WTC11 (cell line): ENCODE data around the gene TMED5. TPM values are rescaled to one million over a fixed set of nuclear protein-coding genes. Genes with fewer than 3 reads are reported as not detected.
A peak's percentile ranks its signal among the peaks of the same experiment; 100 is the strongest.
"Not testable (repeated sequence)": the region's sequence is repeated elsewhere in the genome, so short reads cannot be mapped to it uniquely, and the experiment has no call there.

Experiments
- ATAC-seq: fragments of 200-7000 bp; cut with Tn5 transposase; 2 replicates; pipeline ENCODE4 v1.10.0; 2021; ENCODE audit warnings: mild to moderate bottlenecking, moderate library complexity
- CTCF ChIA-PET: fragments of 300-600 bp; sonication (Branson Sonifier 250); formaldehyde crosslinking; loops from one replicate; lab custom pipeline; 2021; ENCODE audit warnings: antibody characterized with exemption; lab: Charles Lee
- POLR2A ChIA-PET: fragments of 350-600 bp; sonication (Branson Sonifier 250); formaldehyde crosslinking; loops from one replicate; lab custom pipeline; 2021; ENCODE audit warnings: antibody characterized with exemption; lab: Charles Lee
- DNase-seq: peaks from one replicate; pipeline ENCODE4 v3.0.0; 2021; ENCODE audit warnings: low spot score
- H3K27ac Mint-ChIP-seq: 2 replicates; pipeline ENCODE4 v1.8.0; 2021; ENCODE audit warnings: mixed read lengths
- H3K27me3 Mint-ChIP-seq: 2 replicates; pipeline ENCODE4 v1.8.0; 2021; ENCODE audit warnings: low read depth, mild to moderate bottlenecking, moderate library complexity, mixed read lengths
- H3K36me3 Mint-ChIP-seq: 2 replicates; pipeline ENCODE4 v1.8.0; 2021; ENCODE audit warnings: mixed read lengths
- H3K4me1 Mint-ChIP-seq: 2 replicates; pipeline ENCODE4 v1.8.0; 2022; ENCODE audit warnings: mixed read lengths
- H3K4me3 Mint-ChIP-seq: 2 replicates; pipeline ENCODE4 v1.8.0; 2021; ENCODE audit warnings: mild to moderate bottlenecking, moderate library complexity, mixed read lengths
- H3K9me3 Mint-ChIP-seq: 2 replicates; pipeline ENCODE4 v1.8.0; 2021; ENCODE audit warnings: mixed read lengths
- ATF6 ChIP-seq: sonication (generic); formaldehyde crosslinking; IDR thresholded peaks from 2 replicates; pipeline ENCODE4 v1.8.1; 2023; ENCODE audit warnings: mild to moderate bottlenecking, missing genetic modification reagents
- CREM ChIP-seq: sonication (generic); formaldehyde crosslinking; IDR thresholded peaks from 2 replicates; pipeline ENCODE4 v1.8.1; 2022; ENCODE audit warnings: mild to moderate bottlenecking, missing genetic modification reagents, moderate library complexity
- ERG ChIP-seq: fragments of 250-450 bp; sonication (Bioruptor Pico); IDR thresholded peaks from 2 replicates; pipeline ENCODE4 v1.8.0; 2021; ENCODE audit warnings: mild to moderate bottlenecking
- FOXP1 ChIP-seq: sonication (generic); formaldehyde crosslinking; IDR thresholded peaks from 2 replicates; pipeline ENCODE4 v1.8.0; 2022; ENCODE audit warnings: missing genetic modification reagents, mild to moderate bottlenecking, moderate library complexity, borderline replicate concordance
- JUN ChIP-seq: sonication (generic); formaldehyde crosslinking; IDR thresholded peaks from 2 replicates; pipeline ENCODE4 v1.8.0; 2023; ENCODE audit warnings: mild to moderate bottlenecking, missing genetic modification reagents
- total RNA-seq: library from RNA; stranded (reverse); gene quantifications from 3 replicates; pipeline ENCODE4 v1.2.3, GENCODE V29; 2021
- TF ChIP-seq, protein P1 (sequence below): fragments of 200-600 bp; IDR thresholded peaks from 2 replicates; pipeline ENCODE4 v1.8.0; 2022; ENCODE audit warnings: antibody characterized with exemption
- TF ChIP-seq, protein P2 (sequence below): sonication (generic); formaldehyde crosslinking; IDR thresholded peaks from 2 replicates; pipeline ENCODE4 v1.8.0; 2022; ENCODE audit warnings: mild to moderate bottlenecking, missing genetic modification reagents

TMED5 gene
- total RNA-seq, 1 experiment from 2014 or later, result 28.5 TPM

DNA sequence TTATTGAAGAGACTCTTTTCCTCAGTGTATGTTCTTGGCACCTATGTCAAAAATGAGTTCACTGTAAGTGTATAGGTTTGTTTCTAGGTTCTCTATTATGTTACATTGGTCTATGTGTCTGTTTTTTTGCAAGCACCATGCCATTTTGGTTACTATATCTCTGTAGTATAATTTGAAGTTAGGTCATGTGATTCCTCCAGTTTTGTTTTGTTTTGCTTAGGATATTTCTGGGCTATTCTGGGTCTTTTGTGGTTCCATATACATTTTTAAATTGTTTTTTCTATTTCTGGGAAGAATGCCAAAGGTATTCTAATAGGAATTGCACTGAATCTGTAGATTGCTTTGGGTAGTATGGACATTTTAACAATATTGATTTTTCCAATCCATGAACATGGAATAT lies 13.2 kb downstream of the TMED5 start:
- CTCF ChIA-PET, result no interaction called here
- POLR2A ChIA-PET, result no interaction called here
- TF ChIP-seq FOXP1 (CRISPR knock-in tag), result no peak

DNA sequence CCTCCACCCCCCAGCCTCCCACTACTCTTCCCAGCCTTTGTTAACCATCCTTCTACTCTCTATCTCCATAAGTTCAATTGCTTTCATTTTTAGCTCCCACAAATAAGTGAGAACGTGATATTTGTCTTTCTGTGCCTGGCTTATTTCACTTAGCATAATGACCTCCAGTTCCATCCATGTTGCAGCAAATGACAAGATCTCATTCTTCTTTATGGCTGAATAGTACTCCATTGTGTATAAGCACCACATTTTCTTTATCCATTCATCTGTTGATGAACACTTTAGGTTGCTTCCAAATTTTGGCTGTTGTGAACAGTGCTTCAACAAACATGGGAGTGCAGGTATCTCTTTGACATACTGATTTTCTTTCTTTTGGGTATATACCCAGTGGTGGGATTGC lies 14.3 kb downstream of the TMED5 start:
- DNase-seq, H3K9me3 Mint-ChIP-seq, H3K4me3 Mint-ChIP-seq, CTCF ChIA-PET, H3K27ac Mint-ChIP-seq, ATAC-seq, POLR2A ChIA-PET, H3K27me3 Mint-ChIP-seq: not testable (repeated sequence)
- Mint-ChIP-seq H3K36me3 (peaks cover 11% of the 10 kb centered on the region), H3K4me1 (peaks cover 19% of the 10 kb centered on the region)

More for the DNA sequence above, 13.2 kb downstream of the TMED5 start:
- no peaks in the 10 kb centered on the region for H3K27me3 Mint-ChIP-seq
- DNase-seq (no peak), ATAC-seq (no peak)
- peaks cover 16% of the 10 kb centered on the region for H3K9me3 Mint-ChIP-seq
- H3K4me3 Mint-ChIP-seq, result no peak overlapping the region
- H3K4me1 Mint-ChIP-seq, result peaks cover 10% of the 10 kb centered on the region
- H3K27ac Mint-ChIP-seq, result no peak overlapping the region
- peaks cover 16% of the 10 kb centered on the region for H3K36me3 Mint-ChIP-seq

DNA sequence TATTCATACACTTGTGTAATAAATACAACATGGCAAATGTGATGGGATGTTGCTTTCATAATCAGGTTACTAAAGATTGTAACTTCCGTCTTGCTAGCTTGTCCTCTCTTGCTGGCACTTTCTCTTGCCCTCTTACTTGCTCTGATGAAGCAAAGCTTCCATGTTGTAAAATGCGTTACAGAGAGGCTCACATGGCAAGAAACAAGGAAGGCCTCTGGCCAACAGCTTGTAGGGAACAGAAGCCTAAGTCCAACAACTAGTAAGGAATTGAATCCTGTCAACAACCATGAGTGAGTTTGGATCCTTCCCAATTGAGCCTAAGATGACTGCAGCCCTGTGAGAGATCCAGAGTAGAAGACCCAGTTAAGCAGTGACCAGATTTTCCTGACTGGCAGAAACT lies 15.4 kb downstream of the TMED5 start:
- CTCF ChIA-PET, result no interaction called here
- DNase-seq, result no peak
- H3K27me3 Mint-ChIP-seq, result no peaks in the 10 kb centered on the region
- H3K27ac Mint-ChIP-seq, result peak overlapping the region; percentile 60; the same call in 1 of the 2 replicates
- ATAC-seq, result no peak
- POLR2A ChIA-PET, result no interaction called here
- H3K4me3 Mint-ChIP-seq, result no peak overlapping the region
- H3K36me3 Mint-ChIP-seq, result peaks cover 9% of the 10 kb centered on the region
- H3K9me3 Mint-ChIP-seq, result peaks cover 8% of the 10 kb centered on the region
- TF ChIP-seq, protein P1, sequence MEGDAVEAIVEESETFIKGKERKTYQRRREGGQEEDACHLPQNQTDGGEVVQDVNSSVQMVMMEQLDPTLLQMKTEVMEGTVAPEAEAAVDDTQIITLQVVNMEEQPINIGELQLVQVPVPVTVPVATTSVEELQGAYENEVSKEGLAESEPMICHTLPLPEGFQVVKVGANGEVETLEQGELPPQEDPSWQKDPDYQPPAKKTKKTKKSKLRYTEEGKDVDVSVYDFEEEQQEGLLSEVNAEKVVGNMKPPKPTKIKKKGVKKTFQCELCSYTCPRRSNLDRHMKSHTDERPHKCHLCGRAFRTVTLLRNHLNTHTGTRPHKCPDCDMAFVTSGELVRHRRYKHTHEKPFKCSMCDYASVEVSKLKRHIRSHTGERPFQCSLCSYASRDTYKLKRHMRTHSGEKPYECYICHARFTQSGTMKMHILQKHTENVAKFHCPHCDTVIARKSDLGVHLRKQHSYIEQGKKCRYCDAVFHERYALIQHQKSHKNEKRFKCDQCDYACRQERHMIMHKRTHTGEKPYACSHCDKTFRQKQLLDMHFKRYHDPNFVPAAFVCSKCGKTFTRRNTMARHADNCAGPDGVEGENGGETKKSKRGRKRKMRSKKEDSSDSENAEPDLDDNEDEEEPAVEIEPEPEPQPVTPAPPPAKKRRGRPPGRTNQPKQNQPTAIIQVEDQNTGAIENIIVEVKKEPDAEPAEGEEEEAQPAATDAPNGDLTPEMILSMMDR, result no peak
- no peak for TF ChIP-seq ERG (CRISPR knock-in tag)
- peaks cover 19% of the 10 kb centered on the region for H3K4me1 Mint-ChIP-seq

- CTCF ChIA-PET, H3K27ac Mint-ChIP-seq, H3K4me3 Mint-ChIP-seq, H3K27me3 Mint-ChIP-seq, DNase-seq, ATAC-seq, H3K9me3 Mint-ChIP-seq: not testable (repeated sequence)
- POLR2A ChIA-PET, result interaction anchor here (0.7 kb wide), 1 partner anchor 84 kb away, joined by 3 read pairs; the partner anchor contains the start of gene MTF2
- H3K4me1 Mint-ChIP-seq, result peaks cover 19% of the 10 kb centered on the region
- H3K36me3 Mint-ChIP-seq, result peaks cover 14% of the 10 kb centered on the region
Measured at GRCh38 chr1:93163314-93163713, 16.9 kb downstream of the TMED5 start.

DNA sequence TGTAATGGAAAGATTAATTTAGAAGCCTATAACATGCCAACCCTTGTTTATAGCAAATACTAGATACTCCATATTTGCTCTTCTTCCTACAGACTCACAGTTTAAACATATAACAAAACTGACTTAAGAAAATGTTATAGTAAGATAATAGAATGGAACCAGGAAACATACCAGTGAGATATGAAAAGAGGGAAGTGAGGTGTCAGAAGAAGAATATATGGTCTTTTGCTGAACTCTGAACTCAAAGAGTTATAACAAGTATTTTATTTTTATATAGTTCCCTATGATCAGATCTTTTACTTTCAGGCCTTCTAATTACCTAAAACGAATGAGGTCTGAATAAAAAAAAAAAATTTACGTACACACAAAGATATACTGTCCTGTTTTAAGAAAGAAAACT lies 20.9 kb downstream of the TMED5 start:
- POLR2A ChIA-PET, result no interaction called here
- TF ChIP-seq ATF6 (no peak), CREM (CRISPR knock-in tag) (no peak), JUN (no peak)
- TF ChIP-seq, protein P2, sequence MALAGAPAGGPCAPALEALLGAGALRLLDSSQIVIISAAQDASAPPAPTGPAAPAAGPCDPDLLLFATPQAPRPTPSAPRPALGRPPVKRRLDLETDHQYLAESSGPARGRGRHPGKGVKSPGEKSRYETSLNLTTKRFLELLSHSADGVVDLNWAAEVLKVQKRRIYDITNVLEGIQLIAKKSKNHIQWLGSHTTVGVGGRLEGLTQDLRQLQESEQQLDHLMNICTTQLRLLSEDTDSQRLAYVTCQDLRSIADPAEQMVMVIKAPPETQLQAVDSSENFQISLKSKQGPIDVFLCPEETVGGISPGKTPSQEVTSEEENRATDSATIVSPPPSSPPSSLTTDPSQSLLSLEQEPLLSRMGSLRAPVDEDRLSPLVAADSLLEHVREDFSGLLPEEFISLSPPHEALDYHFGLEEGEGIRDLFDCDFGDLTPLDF (CRISPR knock-in tag), result no peak
- CTCF ChIA-PET, result no interaction called here
- Mint-ChIP-seq H3K4me1 (peaks cover 20% of the 10 kb centered on the region), H3K4me3 (no peak overlapping the region), H3K36me3 (peaks cover 11% of the 10 kb centered on the region), H3K27ac (no peak overlapping the region), H3K27me3 (no peaks in the 10 kb centered on the region), H3K9me3 (no peaks in the 10 kb centered on the region)
- no peak for DNase-seq
- ATAC-seq, result no peak
